GM19463 (cell line): Measurements from ENCODE around the gene ACVRL1.

Source experiments
- ATAC-seq: cut with Tn5 transposase; IDR thresholded peaks from one replicate; pipeline ENCODE4 v1.9.1; 2021; ENCODE audit warnings: mild to moderate bottlenecking, moderate library complexity; ENCODE audit not compliant: unreplicated experiment

The ACVRL1 gene

DNA sequence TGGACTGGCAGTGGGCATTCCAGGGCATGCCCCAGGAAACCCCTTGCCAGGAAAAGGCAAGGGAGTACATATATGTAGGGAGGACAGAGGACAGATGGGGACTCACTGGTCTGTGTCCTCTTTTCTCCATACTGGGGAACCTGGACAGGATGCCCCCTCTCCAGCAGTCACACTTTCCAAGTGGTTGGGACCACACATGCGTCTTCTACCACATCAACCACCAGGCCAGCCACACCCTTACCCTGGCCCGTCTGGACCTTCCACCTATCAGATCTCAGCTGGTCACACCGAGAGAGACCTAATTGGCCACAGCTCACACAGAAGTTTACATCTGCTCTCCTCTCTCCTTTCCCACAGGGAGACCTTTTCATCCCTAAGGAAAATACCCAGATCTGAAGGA is 11.1 kb upstream of the ACVRL1 start:
- no peak for ATAC-seq

DNA sequence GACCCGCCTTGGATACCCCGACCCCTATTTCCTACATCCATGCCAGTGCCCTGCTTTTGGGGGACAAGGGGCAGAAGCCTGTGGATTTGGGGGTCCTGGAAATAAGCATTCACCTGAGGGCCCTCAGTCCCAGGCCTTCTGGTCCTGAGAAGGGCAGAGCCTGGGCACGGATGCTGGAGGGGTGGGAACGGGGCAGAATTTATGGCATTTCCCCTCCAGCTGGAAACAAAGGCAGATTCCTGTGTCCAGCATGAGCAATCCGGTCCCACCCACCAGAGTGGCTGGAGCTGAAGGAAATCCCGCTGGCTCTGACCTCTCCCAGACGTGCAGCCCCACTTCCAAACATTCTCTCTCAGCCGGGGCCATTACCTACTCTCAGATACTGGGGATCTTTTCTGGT is 10.1 kb upstream of the ACVRL1 start:
- no peak for ATAC-seq

DNA sequence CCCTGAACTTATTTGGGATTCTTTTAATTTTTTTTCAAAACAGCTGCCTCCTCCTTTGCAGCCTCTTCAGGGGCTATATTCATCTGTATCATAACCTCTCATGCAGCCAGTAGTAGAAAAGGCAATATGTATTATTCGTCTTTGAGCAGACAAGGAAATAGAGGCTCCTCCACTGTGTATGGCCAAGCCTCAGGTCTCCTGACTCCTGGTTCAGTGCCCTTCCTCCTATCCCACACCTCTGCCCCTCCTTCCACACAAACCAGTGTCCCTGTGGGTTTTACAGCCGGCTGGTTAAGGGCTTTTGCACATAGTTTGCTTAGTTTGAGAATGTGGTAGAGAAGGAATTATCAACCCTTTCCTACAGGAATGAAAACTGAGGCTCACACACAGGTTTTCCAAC is 8.8 kb upstream of the ACVRL1 start:
- no peak for ATAC-seq

DNA sequence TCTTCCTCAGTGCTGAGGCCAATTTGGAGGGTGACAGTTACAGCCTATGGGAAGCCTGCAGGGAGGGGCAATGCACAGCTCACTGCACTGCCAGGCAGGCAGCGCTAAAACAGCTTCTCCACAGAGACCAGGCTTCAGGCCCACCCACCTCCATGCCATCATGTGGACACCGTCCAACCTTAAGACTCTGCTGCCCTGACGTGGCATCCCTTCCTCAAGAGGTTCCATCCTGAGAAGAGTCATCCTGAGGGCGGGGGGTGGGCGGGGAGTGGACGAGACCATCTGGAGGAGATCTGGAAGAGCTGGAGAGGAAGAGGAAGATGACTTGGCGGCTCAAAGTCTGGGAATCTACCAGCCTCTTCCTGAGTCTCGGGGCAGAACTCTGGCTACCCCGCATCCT is 8.4 kb upstream of the ACVRL1 start:
- ATAC-seq = no peak

DNA sequence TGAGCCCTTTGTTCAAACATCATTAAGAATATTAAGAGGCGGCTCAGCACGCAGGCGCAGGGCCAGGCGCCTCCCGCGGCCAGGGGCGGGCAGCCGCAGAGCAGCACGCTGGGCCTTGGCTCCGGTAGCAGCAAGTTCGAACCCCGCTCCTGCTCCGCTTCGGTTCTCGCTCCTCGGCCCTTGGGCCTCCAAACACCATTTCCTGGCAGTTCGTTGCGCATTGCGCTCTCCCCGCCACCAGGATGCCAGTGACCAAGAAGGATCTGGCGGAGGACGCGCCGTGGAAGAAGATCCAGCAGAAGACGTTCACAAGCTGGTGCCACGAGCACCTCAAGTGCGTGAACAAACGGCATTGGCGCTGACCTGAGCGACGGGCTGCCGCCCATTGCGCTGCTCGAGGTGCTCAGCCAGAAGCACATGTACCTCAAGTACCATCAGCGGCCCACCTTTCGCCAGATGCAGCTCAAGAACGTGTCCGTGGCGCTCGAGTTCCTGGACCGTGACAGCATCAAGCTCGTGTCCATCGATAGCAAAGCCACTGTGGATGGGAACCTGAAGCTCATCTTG is 6.9 kb upstream of the ACVRL1 start:
- no peak for ATAC-seq

DNA sequence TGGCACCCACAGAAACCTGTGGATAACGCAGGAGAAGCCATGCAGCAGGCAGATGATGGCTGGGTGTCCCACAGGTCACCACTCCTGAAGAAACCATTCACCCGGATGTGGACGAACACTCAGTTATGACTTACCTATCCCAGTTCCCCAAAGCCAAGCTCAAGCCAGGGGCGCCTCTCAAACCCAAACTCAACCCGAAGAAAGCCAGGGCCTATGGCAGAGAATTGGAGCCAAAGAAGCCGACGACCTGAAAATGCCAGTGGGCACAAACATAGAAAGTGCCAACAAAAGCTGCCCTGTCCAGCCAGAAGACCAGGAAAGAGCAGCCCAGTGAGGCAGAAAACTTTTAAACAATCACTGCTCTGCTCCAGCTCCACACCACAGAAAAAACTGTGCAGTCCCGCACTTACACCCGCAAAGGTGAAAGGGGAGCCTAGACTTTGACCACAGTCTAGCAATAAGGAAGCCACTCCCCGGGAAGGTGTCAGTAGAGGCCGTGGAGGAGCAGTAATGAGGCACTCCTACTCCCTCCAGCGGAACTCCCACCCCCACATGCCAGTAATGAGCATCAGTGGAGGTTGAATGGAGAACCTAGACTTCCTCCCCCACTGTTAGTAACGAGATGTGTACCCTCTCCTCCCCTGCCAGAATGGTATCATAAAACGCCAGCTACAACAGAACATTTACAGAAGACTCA is 6.0 kb upstream of the ACVRL1 start:
- no peak for ATAC-seq

DNA sequence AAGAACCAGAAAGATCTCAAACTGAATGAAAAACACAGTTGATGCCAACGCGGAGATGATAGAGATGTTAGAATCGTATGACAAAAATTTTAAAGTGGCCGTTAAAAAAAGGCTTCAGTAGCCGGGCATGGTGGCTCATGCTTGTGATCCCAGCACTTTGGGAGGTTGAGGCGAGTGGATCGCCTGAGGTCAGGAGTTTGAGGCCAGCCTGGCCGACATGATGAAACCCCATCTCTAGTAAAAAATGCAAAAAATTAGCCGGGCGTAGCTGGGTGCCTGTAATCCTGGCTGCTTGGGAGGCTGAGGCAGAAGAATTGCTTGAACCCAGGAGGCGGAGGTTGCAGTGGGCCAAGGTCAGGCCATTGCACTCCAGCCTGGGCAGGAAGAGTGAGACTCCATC is 5.4 kb upstream of the ACVRL1 start:
- no peak for ATAC-seq

DNA sequence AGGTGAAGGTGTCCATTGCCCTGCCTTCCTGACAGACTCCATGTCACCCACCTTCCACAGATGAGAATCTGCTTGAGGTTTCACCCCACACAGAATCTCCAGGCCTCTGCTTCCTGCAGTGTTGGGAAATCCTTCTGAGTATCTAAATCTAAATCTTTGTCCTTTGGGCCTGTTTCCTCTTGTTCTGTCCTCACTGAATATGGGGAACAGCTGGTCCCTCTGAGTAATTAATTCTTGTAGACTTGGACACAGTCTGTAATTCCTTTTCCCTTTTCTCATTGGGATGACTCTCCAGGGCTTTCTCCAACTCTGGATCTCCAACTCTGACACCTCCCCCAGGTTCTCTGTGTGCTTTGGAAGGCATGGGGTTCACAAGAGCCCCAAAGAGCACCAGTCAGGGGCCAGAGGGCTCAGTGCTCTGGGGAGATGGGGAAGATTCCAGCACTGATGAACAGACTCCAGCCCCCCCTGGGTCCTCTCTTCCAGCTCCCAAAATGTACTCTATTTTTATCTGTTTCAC is 2.3 kb upstream of the ACVRL1 start:
- ATAC-seq = no peak

DNA sequence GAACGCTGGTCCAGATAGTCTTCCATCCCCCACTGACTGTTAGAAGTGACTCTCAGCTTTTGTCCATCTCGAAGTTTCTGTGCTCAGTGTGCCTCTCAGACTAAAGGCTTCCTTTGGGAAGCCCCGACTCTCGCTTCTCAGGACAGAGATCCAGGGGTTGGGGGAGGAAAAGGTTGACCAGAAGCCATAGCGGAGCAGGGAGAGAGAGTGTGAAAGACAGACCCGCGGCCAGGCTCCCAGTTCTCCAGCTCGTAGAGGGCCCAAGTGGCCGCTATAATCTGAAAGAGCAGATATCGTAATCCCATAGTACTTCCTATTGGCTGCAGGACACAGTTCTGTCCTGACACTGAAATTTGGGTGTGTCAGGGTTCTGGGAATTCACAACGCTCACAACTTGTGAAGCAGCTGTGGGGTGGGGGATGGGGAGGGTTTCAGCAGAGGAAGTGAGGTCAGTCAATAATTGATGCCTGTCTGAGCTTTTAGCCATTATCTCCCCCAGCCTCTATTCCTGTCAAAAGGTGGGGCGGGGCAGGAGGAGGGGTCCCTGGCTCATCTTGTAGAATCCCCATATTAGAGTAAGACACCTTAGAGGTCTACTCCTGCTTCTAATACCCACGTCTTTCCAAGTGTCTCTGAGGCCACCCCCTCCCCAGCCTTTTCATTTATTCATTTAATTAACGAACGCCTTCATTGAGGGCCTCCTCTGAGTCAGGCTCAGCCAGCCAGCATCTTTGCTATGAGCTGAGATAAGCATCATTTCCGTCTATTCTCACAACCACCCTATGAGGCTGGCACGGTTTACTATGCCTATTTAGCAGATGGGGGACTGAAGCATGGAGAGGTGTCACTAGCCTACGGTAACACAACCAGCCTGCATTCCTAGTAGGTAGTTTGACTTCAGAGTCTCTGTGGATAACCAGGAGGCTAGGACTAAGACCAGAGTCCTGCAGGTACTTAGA is 1.6 kb upstream of the ACVRL1 start:
- no peak for ATAC-seq

DNA sequence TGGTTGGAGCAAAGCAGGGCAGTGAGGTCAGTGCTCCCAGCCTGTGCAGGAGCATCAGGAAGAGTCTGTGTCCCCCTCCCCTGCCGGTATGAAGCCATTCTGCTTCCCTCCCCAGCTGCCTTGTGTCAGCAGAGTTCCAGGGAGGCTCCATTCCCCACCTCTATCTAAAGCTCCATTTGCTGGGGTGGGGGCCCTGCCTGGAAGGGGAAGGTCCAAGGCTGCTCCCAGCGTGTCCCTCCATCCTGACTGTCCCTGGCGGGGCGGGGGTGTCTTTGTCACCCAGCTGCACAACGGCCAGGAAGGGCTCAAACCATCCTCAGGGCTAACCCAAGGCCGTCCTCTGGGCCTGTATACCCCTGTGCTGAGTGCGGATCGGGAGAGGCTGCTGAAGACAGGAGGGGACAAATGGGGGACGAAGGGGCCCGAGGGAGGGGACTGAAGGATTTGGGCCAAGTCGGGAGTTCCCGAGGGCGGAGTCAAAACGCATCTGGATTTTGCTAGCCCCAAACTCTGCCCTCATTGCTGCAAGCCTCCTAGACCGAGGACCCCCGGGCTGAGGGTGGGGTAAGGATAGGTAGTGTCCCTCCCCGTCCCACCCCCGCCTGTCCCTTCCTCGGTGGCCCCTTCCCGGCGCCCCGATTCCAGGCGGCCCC is 748 bp upstream of the ACVRL1 start:
- ATAC-seq = no peak

DNA sequence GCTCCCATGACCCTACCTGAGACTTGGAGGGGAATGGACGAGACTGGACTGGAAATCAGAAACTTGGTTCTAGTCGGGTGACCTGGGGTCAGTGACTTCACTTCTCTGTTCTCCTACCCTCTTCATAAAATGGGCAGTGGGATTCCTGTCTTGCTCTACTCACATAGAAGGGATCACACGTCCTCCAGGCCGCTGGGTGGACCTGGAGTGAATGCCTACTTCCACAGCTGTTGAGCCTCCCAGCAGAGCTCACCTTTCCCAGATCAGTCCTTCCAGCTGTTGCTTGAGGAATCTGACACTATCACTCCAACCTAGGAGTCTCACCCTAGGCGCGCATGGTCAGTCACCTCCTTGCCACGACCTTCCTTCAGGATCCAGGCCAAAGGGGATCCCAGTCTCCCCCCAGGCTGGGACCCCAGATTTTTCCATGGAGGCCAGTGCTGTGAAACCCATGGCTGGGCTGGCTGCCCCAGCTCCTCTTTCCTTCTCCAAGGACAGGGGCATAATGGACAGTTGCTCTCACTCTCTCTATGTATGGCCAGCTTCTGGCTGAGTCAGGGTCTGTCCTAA is 637 bp downstream of the ACVRL1 start:
- ATAC-seq = no peak

DNA sequence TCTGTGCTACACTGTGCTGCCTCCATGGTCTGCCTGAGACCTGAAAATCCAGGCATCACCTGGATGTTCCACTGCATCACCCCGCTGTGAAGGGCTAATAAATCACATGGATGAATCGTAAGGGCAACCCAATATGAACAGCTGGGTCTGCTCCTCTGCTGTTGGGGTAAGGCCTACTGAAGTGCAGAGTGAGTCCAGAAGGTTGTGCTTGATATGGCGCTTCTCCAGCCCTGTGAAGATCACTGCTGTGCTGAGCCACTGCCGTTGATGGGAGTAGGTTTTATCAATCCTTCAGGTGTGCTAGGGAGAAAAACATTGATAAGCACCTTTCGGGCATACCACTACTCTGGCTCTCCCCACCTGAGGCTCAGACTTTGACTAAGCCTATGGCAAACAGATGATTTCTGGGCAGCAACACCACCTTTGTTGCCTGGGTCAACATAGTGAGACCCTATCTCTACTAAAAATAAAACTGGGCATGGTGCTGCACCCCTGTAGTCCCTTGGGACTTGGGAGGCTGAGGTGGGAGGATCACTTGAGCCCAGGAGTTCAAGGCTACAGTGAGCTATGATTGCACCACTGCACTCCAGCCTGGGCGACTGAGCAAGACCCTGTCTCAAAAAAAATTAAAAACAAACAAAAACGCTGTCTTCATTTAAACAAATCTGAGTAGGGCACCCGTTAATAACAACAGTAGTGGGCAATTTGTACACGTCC is 1.7 kb downstream of the ACVRL1 start:
- ATAC-seq = no peak

DNA sequence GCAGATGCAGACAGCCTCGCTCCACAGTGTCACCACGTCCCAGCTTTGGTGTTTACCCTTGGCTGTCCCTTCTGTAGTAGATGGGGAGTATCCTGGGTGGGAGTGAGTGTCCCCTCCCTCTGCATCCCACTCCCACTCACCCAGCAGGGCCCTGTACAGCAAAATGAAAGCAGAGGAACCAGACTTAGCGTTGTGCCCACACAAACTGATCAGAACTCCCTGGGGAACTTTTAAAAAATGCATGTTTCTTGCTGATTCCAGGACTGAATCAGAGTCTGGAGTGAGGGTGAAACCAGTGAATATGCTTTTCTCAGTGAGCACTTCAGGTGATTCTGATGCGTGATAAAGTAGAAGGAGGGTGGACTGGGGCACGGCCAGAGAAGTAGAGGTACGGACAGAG is 2.9 kb downstream of the ACVRL1 start:
- no peak for ATAC-seq

DNA sequence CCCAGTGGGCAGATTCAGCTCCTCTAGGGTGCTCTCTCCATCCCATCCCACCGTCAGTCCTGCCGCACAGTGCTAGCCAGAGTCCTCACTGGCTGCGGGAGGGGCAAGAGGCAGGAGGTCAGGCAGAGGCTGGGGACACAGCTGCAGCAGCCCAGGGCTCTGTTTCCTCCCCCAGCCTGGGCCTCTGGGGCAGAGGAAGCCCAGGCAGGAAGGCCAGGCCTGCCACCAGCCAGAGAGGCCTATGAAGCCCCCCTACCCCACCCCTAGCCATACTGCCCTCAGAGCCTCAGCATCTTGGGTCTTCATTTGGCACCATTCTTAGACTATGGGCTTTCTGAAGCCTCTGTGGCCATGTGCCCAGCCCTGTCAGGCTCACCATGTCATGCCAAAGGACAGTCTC is 3.4 kb downstream of the ACVRL1 start:
- ATAC-seq = no peak

DNA sequence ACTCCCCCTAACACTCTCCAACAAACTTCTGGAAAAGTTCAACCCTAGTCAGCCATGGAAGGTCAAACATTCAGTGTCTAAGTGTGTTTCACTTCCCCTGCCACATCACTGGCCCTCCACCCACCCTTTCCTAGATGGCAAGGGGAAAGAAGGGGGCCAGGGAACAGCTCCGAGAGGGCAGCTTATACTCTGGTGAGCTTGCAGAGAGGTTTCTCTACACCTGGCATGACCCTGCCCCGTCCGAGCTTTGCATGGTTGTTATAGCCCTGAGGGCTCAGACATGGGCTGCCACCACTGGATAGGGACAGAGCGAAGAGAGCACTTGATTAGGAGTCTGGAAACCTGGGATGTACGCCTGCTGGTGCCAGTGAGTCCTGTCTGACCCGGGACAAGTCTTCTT is 4.0 kb downstream of the ACVRL1 start:
- ATAC-seq = no peak

DNA sequence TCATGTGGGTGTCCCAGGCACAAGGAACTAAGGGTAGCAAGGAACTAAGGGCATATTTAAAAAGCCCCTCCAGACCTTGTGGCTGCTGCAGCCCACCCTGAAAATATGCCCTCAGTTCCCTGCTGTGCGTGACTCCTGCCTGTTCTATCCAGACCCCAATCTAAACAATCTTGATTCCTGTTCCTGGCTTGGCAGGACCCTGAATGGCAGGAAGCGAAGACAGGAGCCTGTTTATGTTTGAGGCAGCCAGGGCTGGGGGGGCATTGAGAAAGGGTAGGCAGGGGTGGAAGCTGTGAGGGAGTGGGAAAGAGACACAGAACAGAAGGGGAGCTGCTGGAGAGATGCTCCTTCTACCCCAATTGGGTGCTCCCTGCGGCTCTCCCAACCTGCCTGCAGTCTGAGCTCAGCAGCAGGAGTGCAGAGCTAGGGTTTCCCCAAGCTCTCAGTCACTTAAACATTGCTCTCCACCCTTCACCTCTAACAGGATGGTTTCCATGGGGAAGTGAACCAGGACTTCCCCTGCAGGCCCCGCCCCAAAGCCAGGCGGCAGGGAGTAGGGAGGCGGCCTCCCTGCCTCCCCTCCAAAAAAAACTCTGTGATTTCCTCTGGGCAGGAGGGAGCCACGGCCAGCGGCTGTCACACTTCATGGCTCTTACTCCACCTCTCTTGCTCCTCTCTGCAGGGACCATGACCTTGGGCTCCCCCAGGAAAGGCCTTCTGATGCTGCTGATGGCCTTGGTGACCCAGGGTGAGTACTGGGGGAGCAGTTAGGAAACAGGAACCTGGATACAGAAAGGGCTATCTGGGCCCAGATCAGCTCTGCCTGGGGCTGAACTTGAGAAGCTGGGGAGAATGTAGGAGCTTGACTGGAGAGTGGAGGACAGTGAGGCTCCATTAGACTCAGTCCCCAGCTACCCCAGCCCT is 4.7 kb downstream of the ACVRL1 start:
- no peak for ATAC-seq

DNA sequence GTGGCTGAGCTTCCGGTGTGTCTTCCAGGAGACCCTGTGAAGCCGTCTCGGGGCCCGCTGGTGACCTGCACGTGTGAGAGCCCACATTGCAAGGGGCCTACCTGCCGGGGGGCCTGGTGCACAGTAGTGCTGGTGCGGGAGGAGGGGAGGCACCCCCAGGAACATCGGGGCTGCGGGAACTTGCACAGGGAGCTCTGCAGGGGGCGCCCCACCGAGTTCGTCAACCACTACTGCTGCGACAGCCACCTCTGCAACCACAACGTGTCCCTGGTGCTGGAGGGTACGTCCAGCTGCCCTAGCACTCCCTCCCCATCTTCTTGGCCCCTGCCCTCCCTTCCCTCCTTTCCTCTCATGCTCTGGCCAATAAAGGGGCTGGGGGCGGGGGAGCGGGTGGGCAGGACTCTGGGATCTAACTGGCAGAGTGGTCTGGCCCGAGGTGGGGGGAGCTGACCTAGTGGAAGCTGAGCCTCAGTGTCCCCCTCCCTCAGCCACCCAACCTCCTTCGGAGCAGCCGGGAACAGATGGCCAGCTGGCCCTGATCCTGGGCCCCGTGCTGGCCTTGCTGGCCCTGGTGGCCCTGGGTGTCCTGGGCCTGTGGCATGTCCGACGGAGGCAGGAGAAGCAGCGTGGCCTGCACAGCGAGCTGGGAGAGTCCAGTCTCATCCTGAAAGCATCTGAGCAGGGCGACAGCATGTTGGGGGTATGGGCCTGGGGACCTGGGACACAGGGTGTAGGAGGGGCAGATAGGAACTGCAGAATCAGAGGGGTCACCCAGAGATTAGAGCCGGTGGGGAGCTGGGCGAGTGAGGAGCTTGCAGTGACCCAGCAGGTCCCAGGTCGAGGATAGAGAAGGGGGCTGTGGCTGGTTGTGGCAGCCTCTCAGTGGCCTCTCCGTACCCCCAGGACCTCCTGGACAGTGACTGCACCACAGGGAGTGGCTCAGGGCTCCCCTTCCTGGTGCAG is 6.0 kb downstream of the ACVRL1 start:
- no peak for ATAC-seq
